Progenitor cell of endocrine pancreas (in vitro differentiated cells): ENCODE measurements around the gene CYP4F22. TPM values are rescaled to one million over a fixed set of nuclear protein-coding genes. Genes with fewer than 3 reads are reported as not detected.

Source experiments
- DNase-seq: peaks from one replicate; pipeline ENCODE4 v3.0.0; 2021; ENCODE audit warnings: low spot score; ENCODE audit not compliant: unreplicated experiment
- H3K27ac Mint-ChIP-seq: 2 replicates; pipeline ENCODE4 v1.8.0; 2021; ENCODE audit warnings: mild to moderate bottlenecking, moderate library complexity, mixed read lengths
- H3K27me3 Mint-ChIP-seq: 2 replicates; pipeline ENCODE4 v1.8.0; 2021; ENCODE audit warnings: mixed read lengths
- H3K36me3 Mint-ChIP-seq: 2 replicates; pipeline ENCODE4 v1.8.0; 2022; ENCODE audit warnings: mixed read lengths; ENCODE audit not compliant: insufficient read depth
- H3K4me1 Mint-ChIP-seq: 2 replicates; pipeline ENCODE4 v1.8.0; 2021; ENCODE audit warnings: low read depth, mixed read lengths
- H3K4me3 Mint-ChIP-seq: 2 replicates; pipeline ENCODE4 v1.8.0; 2021; ENCODE audit warnings: low read depth, mild to moderate bottlenecking, moderate library complexity, mixed read lengths
- H3K9me3 Mint-ChIP-seq: 2 replicates; pipeline ENCODE4 v1.8.0; 2021; ENCODE audit warnings: low read depth, mixed read lengths
- total RNA-seq: library from RNA; stranded (reverse); gene quantifications from 2 replicates; pipeline ENCODE4 v1.2.1, GENCODE V29; 2021
- TF ChIP-seq, protein P1 (sequence below): fragments of 200-600 bp; sonication (generic); IDR thresholded peaks from one replicate; pipeline ENCODE4 v1.5.0; 2021; ENCODE audit warnings: antibody characterized with exemption, mild to moderate bottlenecking; ENCODE audit not compliant: unreplicated experiment

The CYP4F22 gene
- total RNA-seq, 1 donor from 2014 or later: not detected

DNA sequence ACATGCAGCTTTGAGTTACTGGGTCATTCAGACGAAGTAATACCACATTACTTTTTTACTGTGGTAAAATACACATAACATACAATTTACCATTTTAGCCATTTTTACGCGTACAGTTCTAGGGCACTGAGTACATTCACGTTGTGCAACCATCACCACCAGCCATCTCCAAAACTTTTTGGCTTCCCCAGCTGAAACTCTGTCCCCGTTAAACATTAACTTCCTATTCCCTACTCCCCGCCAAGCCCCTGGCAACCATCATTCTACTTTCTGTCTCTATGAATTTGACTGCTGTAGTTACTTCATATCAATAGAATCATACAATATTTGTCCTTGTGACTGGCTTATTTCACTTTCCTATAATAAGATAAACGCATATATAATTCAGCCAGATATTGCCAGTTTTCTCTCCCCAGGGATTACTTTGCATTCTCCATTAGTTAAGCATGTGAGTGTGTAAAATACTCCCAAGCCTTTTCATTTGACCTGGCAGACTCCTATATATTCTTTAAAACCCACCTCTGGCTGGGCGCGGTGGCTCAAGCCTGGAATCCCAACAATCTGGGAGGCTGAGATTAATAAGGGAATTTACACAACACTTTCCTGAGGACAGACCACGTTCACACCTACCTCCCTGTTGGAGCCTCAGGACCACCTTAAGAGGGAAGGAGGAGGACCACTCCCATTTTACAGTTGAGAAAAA, 10.0 kb upstream of the CYP4F22 start:
- Mint-ChIP-seq H3K9me3 (peaks cover 39% of the 10 kb centered on the region), H3K27me3 (no peaks in the 10 kb centered on the region), H3K4me3 (no peak overlapping the region), H3K4me1 (no peaks in the 10 kb centered on the region), H3K27ac (no peak overlapping the region), H3K36me3 (peaks cover 2% of the 10 kb centered on the region)
- TF ChIP-seq, protein P1, sequence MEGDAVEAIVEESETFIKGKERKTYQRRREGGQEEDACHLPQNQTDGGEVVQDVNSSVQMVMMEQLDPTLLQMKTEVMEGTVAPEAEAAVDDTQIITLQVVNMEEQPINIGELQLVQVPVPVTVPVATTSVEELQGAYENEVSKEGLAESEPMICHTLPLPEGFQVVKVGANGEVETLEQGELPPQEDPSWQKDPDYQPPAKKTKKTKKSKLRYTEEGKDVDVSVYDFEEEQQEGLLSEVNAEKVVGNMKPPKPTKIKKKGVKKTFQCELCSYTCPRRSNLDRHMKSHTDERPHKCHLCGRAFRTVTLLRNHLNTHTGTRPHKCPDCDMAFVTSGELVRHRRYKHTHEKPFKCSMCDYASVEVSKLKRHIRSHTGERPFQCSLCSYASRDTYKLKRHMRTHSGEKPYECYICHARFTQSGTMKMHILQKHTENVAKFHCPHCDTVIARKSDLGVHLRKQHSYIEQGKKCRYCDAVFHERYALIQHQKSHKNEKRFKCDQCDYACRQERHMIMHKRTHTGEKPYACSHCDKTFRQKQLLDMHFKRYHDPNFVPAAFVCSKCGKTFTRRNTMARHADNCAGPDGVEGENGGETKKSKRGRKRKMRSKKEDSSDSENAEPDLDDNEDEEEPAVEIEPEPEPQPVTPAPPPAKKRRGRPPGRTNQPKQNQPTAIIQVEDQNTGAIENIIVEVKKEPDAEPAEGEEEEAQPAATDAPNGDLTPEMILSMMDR: no peak
- DNase-seq: no peak

DNA sequence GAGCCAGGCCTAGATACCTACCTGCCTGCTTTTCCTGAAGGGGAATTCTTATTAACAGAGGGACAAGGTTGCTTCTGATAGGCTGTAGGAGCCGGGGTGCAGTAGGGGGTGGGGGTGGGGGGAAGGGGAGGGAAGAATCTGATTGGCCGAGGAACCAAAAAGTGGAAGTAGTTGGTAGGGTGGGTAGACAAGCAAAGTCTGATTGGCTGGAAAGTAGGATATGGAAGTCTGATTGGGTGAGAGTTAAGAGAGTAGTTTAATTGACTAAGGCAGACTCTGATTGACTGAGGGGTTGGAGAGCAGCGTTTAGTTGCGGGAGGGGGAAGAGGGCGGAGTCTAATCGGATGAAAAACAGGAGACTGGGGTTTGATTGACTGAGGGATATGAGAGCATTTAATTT, 9.4 kb upstream of the CYP4F22 start:
- Mint-ChIP-seq H3K27ac (no peak overlapping the region), H3K4me3 (no peak overlapping the region), H3K4me1 (no peaks in the 10 kb centered on the region), H3K9me3 (peaks cover 37% of the 10 kb centered on the region), H3K36me3 (peaks cover 1% of the 10 kb centered on the region), H3K27me3 (no peaks in the 10 kb centered on the region)
- TF ChIP-seq, protein P1: no peak
- DNase-seq: no peak

DNA sequence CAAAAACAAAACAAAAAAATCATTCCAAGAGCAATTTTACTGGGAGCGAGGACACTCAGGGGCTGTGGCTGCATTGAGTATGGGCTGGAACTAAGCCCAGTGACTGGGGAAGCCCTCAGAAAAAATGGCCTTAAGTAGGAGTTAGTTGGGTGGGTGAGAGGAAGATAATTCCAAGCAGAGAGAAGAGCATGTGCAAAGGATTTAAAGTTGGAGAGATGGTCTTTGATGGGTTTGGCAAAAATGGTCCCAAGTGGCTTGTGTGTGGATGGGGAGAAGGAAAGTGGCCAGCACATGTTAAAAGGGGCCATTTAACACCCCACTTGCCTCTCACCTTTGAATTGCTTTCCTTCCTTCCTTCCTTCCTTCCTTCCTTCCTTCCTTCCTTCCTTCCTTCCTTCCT, 6.7 kb upstream of the CYP4F22 start:
- TF ChIP-seq, protein P1: no peak
- Mint-ChIP-seq H3K27ac (no peak overlapping the region), H3K27me3 (no peaks in the 10 kb centered on the region), H3K4me3 (no peak overlapping the region), H3K9me3 (peaks cover 46% of the 10 kb centered on the region), H3K4me1 (no peaks in the 10 kb centered on the region), H3K36me3 (peaks cover 1% of the 10 kb centered on the region)
- no peak for DNase-seq

DNA sequence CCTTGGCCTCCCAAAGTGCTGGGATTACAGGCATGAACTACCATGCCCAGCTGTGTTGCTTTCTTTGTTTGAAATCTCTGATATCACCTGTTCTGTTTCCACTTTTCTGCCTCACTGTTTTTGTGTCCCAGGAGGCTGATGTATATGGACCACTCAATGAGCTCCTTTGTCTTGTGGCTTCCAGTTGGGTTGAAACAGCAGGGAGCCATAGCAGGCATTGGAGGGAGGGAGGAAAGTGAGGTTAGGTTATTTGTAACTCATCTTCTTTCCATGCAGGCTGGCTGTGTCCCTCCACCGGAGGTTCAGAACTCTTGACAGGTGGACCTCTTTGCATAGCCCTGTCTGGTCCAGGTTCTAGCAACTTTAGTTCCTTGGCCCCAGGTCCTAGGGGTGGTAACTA, 6.1 kb upstream of the CYP4F22 start:
- DNase-seq: no peak
- Mint-ChIP-seq H3K27ac (no peak overlapping the region), H3K27me3 (no peaks in the 10 kb centered on the region), H3K9me3 (peaks cover 50% of the 10 kb centered on the region), H3K4me1 (no peaks in the 10 kb centered on the region), H3K36me3 (peaks cover 1% of the 10 kb centered on the region), H3K4me3 (no peak overlapping the region)
- TF ChIP-seq, protein P1: no peak

DNA sequence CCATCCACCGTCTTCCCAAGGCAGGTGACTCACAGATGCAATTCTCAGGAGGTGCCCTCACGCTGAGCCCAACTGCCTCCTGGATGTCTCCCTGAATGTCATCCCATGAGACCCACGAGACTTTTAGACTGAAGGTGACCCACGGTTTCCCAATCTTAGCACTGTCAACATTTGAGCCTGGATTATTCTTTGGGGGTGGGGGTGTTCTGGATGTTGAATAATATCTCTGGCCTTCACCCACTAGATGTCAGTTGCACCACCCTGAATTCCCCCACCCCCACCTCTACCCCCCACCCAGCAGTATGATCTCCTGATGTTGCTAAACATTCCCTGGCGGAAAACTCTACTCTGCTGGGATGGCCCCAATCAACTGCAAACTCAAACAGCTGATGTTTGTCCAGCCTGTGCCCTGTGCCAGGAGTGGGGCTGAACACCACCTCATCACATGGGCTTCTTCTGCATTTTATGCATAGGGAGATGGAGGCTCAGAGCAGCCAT, 2.2 kb upstream of the CYP4F22 start:
- H3K36me3 Mint-ChIP-seq: peaks cover 4% of the 10 kb centered on the region
- peaks cover 33% of the 10 kb centered on the region for H3K9me3 Mint-ChIP-seq
- DNase-seq: no peak
- TF ChIP-seq, protein P1: no peak
- no peaks in the 10 kb centered on the region for H3K4me1 Mint-ChIP-seq
- H3K4me3 Mint-ChIP-seq: no peak overlapping the region
- no peaks in the 10 kb centered on the region for H3K27me3 Mint-ChIP-seq
- H3K27ac Mint-ChIP-seq: no peak overlapping the region
